ENCODE results near the gene RNF20.

GRCh38 chr9:101591787-101592446 lies 58.3 kb downstream of the RNF20 start:
- TF ChIP-seq CTCF (IDR thresholded peaks at IDR 0.05) = no peak
- no peak for TF ChIP-seq POLR2A (IDR thresholded peaks at IDR 0.05)
